HG03097 (cell line): ENCODE measurements around the gene CRYBG1.

Experiments
- ATAC-seq: cut with Tn5 transposase; IDR thresholded peaks from one replicate; pipeline ENCODE4 v1.9.1; 2021; ENCODE audit not compliant: unreplicated experiment, low FRiP score

CRYBG1 gene, protein sequence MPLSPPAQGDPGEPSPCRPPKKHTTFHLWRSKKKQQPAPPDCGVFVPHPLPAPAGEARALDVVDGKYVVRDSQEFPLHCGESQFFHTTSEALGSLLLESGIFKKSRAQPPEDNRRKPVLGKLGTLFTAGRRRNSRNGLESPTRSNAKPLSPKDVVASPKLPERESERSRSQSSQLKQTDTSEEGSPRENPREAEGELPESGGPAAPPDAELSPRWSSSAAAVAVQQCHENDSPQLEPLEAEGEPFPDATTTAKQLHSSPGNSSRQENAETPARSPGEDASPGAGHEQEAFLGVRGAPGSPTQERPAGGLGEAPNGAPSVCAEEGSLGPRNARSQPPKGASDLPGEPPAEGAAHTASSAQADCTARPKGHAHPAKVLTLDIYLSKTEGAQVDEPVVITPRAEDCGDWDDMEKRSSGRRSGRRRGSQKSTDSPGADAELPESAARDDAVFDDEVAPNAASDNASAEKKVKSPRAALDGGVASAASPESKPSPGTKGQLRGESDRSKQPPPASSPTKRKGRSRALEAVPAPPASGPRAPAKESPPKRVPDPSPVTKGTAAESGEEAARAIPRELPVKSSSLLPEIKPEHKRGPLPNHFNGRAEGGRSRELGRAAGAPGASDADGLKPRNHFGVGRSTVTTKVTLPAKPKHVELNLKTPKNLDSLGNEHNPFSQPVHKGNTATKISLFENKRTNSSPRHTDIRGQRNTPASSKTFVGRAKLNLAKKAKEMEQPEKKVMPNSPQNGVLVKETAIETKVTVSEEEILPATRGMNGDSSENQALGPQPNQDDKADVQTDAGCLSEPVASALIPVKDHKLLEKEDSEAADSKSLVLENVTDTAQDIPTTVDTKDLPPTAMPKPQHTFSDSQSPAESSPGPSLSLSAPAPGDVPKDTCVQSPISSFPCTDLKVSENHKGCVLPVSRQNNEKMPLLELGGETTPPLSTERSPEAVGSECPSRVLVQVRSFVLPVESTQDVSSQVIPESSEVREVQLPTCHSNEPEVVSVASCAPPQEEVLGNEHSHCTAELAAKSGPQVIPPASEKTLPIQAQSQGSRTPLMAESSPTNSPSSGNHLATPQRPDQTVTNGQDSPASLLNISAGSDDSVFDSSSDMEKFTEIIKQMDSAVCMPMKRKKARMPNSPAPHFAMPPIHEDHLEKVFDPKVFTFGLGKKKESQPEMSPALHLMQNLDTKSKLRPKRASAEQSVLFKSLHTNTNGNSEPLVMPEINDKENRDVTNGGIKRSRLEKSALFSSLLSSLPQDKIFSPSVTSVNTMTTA (N-terminal part only)

DNA sequence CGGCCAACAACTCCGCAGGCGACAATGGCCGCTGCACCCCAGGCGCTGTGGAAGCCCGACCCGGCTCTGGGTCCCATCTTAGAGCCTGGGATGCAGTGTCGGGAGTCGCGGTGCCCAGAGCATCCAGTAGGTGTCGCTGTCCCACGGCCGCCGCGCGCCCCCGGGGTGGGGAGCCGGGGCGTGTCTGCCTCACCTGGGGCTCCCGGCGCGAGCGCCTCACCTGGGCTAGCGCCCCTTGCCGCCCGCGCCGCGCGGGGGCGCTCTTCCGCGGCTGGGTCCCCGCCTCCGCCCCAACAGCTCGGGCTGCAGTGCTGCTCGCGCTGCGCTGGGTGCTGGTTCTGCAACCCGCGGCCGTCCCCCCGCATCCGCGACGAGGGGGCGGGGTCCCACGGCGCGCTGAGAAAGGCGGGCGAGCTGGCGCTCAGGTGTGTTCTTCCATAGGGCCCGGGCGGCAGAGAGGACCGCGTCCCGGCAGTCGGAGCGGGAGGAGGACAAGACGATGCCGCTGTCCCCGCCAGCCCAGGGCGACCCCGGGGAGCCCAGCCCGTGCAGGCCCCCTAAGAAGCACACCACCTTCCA is at the start of gene CRYBG1:
Gene CRYBG1 (plus strand): TSS at position 308 of the 579 bp plus-strand sequence. CDS start 192 bp downstream, at position 500.
- peak; percentile 56 for ATAC-seq

DNA sequence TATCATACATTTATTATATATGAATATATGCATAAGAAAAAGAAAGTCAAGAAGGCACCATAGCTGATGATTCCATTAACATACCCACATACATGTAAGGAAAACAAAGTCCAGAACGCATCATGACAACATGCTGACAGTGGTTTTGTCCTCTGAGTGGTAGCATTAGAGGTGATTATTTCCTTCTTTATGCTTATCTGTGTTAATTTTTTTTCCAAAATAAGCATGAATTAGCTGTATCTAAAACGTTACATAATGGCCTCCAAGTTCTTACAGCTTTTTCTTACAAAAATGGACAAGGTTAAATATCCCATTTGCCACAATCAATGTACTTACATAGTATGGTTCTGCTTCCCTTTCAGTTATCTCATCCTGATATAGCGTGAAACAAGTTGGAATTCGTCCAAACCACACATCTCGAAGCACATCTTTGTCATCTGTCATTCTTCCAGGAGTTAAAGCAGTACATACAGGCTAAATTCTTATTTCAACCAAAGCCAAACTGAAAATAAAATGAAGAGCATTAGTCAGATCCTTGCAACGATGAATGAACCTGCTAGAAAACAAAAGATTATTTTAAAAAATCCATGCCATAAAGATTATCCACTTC is 44.6 kb upstream of the CRYBG1 start:
- ATAC-seq: no peak

DNA sequence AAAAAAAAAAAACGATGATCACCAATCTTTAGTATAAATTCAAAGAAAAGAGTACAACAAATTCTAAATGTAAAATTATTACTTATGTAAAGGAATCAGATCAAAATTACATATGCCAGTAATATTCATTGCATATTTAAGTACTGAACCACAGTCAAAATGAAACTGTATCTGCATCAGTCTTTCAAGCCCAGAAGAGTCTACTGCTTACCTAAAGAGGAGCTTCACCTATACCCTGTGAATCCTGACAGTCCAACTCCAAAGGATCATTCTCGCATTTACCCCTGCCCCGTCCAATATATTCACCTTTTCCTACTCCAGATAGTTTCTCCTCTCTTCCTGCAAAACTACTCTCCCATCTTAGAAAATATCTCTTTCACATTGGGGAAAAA is 44.1 kb upstream of the CRYBG1 start:
- no peak for ATAC-seq

DNA sequence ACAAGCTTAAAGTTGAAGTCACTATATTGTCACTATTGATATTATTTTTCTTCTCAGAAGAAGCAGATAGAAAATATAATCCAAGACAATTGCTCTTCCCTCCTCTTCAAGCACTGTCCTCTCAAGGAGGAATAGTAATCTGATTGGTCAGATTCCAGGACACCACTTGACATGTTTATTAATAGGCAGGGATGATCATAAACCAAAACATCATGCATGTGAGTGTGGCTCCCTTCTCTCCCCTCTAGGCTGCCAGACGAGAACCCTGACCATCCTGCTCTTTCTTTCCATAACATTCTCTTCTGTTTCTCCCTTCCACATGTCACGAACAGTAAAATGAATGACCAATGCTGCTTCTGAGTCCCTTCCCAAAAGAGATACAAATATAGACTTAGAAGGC is 42.5 kb upstream of the CRYBG1 start:
- no peak for ATAC-seq

DNA sequence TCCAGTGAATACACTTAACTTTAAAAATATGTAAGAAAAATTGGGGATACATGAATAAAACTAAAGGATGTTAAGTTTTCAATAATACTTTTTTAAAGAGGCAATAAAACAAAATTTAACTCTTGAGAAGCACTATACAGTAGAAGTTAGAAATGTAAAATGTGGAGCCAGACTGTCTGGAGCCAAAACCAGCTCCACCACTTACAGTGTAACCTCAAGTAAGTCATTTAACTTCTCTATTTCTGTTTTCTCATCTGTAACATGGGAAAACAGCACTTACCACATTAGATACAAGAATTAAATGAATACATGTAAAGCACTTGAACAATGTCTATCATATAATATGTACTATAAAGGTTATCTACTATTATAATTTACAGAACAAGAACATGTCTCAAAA is 41.7 kb upstream of the CRYBG1 start:
- ATAC-seq: no peak

DNA sequence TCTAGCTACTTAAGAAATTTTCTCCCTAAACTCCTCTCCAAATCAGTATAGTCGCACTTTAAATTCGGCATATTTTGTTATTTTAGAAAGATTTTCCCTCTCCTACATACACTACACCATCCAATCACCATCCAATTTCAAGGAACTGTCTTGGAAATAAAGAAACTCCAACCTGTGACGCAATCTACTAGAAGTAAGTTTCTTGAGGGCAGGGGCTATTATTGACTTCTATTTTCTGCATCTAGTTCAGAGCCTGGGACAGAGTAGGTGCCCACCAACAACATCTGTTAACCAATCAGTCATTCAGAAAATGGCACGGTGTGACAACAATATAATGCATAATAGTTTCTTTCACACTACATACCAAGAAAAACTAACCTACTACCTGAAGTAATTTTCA is 38.6 kb upstream of the CRYBG1 start:
- no peak for ATAC-seq

DNA sequence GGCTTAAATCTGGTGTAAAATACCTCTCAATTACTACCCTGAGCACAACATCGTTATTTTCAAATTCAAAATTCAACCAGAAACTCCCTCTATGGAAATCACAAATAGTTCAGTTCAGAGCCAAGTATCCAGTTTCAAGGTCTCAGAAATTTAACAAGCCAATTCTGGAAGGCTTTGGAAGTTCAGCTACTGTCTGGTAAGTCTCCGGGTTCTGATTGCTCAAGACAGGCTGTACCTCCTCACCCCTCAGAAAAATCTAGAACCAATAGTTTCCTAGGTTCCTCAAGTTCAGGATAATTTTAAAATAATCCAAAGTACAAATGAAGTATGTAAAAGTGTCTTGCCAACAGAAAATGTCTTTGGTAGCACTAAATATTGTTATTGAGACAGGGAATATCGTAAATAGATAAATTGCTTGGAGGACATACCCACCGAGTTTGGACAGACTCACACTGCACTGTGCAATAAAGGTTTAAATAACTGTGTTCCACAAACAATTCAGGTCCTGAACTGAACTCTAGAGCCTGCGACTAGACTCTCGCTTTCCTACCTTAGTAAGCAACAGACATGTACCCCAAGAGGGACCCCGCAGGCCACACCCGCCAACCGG is 35.7 kb upstream of the CRYBG1 start:
- ATAC-seq: no peak

DNA sequence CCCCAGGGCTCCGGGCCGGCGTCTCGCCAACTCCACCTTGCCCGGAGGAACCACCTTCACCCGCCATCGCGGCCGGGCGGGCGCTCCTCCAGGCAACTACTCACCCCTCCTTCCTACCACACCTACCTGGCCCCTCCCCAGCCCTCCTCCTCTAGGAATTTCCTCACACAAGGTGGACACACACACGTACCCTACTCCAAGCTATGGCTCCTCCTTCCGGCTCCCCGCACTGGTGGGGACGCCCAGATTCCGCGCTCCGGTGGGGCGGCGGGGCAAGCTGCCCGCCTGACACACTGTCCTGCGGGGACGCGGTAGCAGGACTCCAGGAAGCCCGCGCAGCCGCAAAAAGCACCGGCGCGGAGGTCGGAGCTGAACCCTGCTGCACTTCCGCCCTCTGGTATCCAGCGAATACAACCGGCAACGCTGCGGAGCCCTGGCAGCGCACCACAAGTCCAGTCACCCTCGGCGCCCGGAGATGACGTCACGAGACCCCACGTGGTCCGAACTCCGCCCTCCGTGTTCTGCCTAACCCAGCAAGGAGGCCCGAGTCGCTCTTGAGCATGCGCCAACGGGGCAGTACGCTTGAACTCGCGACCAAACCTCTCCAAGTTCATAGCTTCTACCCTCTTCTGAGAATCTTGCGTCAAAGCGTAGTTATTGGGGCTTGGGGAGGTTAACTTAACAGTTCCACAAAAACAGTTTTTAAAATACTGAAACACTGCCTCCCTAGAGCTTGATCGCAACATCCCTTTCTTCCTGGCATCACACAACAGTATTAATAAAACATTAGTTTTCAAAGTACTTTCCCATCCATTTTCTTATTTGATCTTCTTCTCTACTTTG is 35.0 kb upstream of the CRYBG1 start, which contains the start of gene ATG5:
Gene ATG5 (minus strand): TSS at position 425 of the 843 bp plus-strand sequence. CDS start 9,552 bp downstream, outside the sequence.
- ATAC-seq: peak; percentile 95

DNA sequence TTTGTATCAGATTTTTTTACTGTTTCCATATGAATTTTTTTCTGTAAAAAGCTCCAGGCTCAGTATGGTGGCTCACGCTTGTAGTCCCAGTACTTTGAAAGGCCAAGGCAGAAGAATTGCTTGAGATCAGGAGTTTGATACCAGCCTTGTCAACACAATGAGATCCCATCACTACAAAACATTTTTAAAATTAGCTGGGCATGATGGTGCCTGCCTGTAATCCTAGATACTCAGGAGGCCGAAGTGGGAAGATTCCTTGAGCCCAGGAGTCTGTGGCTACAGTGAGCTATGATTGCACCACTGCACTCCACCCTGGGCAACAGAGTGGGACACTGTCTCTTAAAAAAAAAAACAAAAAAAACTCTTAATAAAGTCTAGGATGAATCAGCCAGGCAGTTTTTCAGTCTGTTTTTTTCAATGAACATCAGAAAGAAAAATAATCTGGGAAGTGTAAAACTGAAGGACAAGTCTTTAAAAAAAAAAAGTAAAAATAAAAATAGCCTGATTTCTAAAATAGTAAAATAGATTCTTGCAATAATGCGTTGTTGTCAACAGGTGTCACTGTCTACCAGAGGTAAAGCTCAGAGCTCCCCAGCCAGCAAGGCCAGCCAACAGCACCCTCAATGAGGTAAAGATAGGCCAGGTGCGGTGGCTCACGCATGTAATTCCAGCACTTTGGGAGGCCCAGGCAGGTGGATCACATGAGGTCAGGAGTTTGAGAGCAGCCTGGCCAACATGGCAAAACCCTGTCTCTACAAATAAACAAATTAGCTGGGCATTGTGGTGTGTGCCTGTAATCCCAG is 25.7 kb upstream of the CRYBG1 start:
- no peak for ATAC-seq

DNA sequence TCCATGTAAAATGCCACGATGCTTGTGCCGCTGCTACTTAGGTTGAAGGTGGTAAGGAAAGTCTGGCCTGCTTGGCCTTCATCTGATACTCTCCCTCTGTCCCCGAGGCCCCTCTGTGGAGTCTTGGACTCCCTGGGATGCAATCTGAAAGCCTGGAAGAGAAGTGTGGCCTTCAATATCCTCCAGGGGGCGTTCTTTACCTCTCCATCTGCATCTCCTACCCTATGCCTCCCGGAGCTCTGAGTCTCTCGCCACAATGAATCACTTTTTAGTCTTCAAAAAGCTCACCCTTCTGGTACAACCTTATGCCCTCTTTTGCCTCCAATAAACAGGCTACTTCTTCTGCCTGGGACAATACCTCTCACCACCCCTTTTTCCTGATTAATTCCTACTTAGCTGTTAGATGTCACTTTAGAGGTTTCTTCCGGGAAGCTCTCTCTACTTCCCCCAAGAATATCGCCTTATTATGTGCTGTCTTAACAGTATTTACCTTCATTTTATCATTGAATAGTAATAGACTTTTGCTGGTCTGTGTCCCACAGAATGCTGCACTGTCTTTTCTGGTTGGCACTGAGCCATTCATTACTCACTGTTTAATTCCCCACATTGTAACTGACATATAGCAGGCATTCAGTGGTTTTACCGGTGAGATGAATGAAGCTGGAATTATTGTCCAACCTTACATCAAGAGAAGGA is 21.0 kb upstream of the CRYBG1 start:
- peak; percentile 60 for ATAC-seq

DNA sequence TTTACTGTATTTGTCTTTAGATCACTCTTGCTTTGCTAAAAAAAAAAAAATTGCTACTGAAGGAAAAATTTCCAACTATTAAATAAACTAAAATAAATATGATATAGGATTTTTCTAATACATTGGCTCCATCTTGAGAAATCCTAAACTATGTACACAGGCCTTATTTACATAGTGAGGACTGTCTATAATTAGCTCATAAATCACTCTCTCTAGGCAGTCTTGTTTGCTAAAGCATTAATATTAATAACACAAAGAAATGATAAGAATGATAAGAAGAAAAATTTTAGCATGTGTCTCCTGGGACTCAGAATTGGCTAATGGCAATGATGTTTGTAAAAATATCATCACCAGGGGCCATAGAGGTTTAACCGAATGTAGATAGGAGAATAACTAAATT is 13.3 kb upstream of the CRYBG1 start:
- no peak for ATAC-seq

DNA sequence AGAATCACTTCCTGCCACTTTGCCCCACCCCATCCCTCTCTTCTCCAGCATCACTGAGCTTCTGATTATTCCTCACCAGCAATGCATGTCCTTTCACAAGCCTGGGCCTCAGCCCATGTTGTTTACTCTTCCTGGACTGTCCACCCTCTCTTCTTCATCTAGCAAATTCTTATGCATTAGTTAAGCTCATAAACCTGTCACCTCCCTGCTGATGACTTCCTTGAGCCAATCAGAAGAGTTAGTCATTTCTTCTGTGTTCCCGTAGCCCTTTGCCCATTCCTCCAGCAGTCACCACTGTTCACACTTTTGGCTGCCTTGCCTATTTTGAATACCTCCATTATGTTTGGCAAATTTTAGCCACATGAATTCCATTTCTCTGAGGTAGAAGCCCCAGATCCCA is 4.1 kb upstream of the CRYBG1 start:
- no peak for ATAC-seq

DNA sequence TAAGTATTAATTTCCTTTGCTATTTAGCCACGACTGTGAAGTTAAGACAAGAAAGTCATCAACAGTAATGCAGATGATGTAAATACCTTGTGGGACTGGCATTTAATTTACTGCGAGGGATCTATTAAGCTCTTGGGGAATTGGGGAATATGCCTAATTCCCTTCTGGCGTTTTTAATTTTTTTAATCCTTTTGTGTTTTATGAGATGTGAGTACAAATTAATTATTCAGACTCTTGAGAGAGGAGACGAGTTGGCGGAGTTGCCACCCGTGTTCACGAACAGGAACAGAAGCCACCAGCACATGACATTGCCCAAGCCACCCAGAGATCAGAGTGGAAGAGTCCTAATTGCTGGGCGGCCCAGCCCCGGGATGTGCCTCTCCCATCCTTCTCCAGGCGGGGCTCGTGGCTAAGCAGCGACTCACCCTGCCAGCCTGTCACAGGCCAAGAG is 533 bp upstream of the CRYBG1 start:
- ATAC-seq: no peak

DNA sequence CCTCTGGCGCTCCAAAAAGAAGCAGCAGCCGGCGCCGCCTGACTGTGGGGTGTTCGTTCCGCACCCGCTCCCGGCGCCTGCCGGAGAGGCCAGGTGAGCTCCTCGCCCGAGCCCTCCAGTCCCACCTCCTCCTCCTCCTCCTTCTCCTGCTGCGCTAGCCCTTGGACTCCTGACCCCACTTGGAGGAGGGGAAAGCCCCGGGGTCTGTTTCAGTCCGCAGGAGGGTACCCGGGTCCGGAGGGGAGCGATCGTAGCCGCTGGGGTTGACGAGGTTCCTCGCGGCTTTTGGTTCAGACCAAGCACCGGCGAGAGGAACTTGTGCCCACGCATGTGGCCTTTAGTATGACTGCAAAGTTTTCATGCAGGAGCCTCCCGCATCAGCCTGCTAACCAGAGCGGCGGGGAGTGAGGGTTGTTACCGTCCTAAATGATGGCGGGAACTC is 493 bp downstream of the CRYBG1 start:
- ATAC-seq: no peak

DNA sequence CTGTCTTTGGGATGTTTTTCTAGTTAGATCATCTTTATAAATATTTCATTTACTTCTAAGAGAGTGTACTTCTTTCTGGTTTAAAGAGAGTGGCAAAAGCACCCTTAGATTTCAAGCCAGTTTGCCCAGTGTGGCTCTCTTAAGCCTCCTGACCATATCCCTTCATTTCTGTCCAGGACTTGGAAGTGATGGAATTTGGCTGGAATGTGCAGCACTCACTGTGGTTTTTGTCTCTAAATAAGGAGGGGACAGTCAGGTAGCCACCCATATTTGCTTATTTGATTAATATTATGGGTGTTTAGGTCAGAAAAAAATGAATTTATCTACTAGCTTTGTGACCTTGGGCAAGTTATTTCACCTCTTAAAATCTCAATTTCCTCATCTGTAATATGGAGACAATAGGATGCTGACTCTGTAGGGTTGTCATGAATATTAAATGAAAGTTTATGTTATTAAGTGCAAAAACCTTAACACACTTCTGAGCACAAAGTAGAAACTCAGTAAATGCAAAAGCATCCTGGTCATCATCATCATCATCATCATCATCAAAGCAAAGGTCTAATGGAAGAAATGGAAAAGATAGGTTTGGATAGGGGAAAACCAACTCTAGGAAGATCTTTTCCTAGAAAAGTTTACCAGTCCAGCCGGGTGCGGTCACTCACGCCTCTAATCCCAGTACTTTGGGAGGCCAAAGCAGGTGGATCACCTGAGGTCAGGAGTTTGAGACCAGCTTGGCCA is 3.1 kb downstream of the CRYBG1 start:
- ATAC-seq: no peak

DNA sequence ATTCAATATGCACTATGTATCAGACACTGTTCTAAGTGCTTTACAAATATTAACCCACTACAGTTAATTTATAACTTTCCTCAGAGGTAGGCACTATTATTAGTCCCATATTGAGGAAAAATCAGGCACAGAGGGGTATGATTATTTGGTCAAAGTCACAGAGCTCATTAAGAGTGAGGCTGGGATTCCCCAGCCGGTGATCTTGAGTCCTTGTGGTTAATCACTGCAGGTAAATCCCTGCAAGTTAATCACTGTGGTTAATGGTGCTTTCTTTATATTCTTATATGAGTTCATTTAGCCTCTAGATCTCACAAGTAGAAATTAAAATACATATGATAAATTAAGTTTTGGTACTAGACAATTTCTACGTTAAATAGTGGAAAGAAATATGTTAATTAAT is 9.2 kb downstream of the CRYBG1 start:
- ATAC-seq: no peak
